HCT116 (cell line): Measurements from ENCODE around the gene SEPTIN12.

Source experiments
- CTCF ChIP-seq, 3 experiments: fragments of 200-600 bp in 1 of 3; sonication (generic) in 1 of 3; IDR thresholded peaks in 2 of 3; conservative IDR thresholded peaks in 1 of 3; 2 replicates each; pipeline ENCODE4 v1.5.1; 2012 to 2017; ENCODE audit warnings: low read depth in 2 of 3, low read length in 2 of 3, antibody characterized with exemption in 1 of 3, borderline replicate concordance in 1 of 3, control low read depth in 1 of 3, mild to moderate bottlenecking in 1 of 3, mixed read lengths in 1 of 3, mixed run types in 1 of 3, moderate library complexity in 1 of 3; ENCODE audit not compliant: insufficient read depth in 1 of 3
- EZH2phosphoT487 ChIP-seq: fragments of 200-600 bp; IDR thresholded peaks from 2 replicates; pipeline ENCODE4 v1.6.1; 2018; ENCODE audit warnings: antibody characterized with exemption, borderline replicate concordance
- MAX ChIP-seq: IDR thresholded peaks from 2 replicates; pipeline ENCODE4 v1.6.1; 2012
- POLR2A ChIP-seq: IDR thresholded peaks from 2 replicates; pipeline ENCODE4 v1.7.0; 2011; ENCODE audit warnings: borderline replicate concordance; ENCODE audit not compliant: insufficient read depth, insufficient read length; ENCODE audit errors: extremely low read depth
- POLR2AphosphoS5 ChIP-seq: IDR thresholded peaks from 2 replicates; pipeline ENCODE4 v1.6.1; 2011; ENCODE audit warnings: mild to moderate bottlenecking, low read depth, low read length, moderate library complexity
- SP1 ChIP-seq: IDR thresholded peaks from 2 replicates; pipeline ENCODE4 v1.6.1; 2012; ENCODE audit warnings: low read depth

- no peak for TF ChIP-seq CTCF (IDR thresholded peaks at IDR 0.05 in 2 of 3, conservative IDR thresholded peaks at IDR 0.05 in 1 of 3; ENCODE audit: borderline replicate concordance in 1 of 3, insufficient read depth in 1 of 3, low read depth in 2 of 3, low read length in 2 of 3)
- no peak for TF ChIP-seq MAX
- no peak for TF ChIP-seq EZH2phosphoT487
- TF ChIP-seq POLR2A = no peak
- TF ChIP-seq SP1 = no peak
- TF ChIP-seq POLR2AphosphoS5 = no peak
Observed at GRCh38 chr16:4813251-4814003, 25.3 kb upstream of the SEPTIN12 start.
